ENCODE measurements around the gene FBF1.
"Not testable (repeated sequence)": the region's sequence is repeated elsewhere in the genome, so short reads cannot be mapped to it uniquely, and the experiment has no call there.

FBF1 gene

GRCh38 chr17:75875182-75875939, 65.5 kb downstream of the FBF1 start:
- DNase-seq: peak in 7 of 14 donors; percentile 46 to 91 (median 63)

- no peak for DNase-seq
Observed at GRCh38 chr17:75874323-75875181, 66.3 kb downstream of the FBF1 start.

- no peak for DNase-seq
Observed at GRCh38 chr17:75873587-75874322, 67.1 kb downstream of the FBF1 start.

- peak in 6 of 14 donors; percentile 19 to 61 (median 31) for DNase-seq
Observed at GRCh38 chr17:75872434-75873351, 68.1 kb downstream of the FBF1 start.

GRCh38 chr17:75870228-75870627, 70.6 kb downstream of the FBF1 start:
- not testable (repeated sequence) for DNase-seq

GRCh38 chr17:75869282-75870141, 71.3 kb downstream of the FBF1 start:
- peak in 12 of 14 donors; percentile 36 to 92 (median 80) for DNase-seq

GRCh38 chr17:75868730-75869281, 72.0 kb downstream of the FBF1 start:
- DNase-seq: peak in 1 of 14 donors; percentile 57

GRCh38 chr17:75865404-75866188, 75.2 kb downstream of the FBF1 start:
- DNase-seq: not testable (repeated sequence)

- DNase-seq: not testable (repeated sequence)
Observed at GRCh38 chr17:75864887-75865286, 76.0 kb downstream of the FBF1 start.

GRCh38 chr17:75864448-75864871, 76.4 kb downstream of the FBF1 start:
- DNase-seq: no peak

GRCh38 chr17:75861927-75862317, 78.9 kb downstream of the FBF1 start:
- DNase-seq: no peak

Data from C1 segment of cervical spinal cord (tissue), 14 donors.